Left ventricle myocardium superior (tissue), 1 donor: ENCODE results near the gene CLCN2. TPM values are rescaled to one million over a fixed set of nuclear protein-coding genes. Genes with fewer than 3 reads are reported as not detected.

ENCODE experiments used
- ATAC-seq: fragments of 200-7000 bp; cut with Tn5 transposase; one replicate; pipeline ENCODE4 v1.9.1; 2020; ENCODE audit warnings: mild to moderate bottlenecking, moderate library complexity
- DNase-seq: peaks from one replicate; pipeline ENCODE4 v3.0.0-alpha.2; 2020
- intact Hi-C: fragments of 100-400 bp; cut with micrococcal nuclease; formaldehyde crosslinking; loops from one replicate; pipeline ENCODE4 v1.11.0; 2022
- total RNA-seq: library from RNA; stranded (reverse); fragmentation: NEBNext Ultra II Directional; extraction: Animal tissue kit (Norgen Biotek cat#: 25700); gene quantifications from one replicate; pipeline ENCODE4 v1.2.1, GENCODE V29; 2021
- donor health status: DM: no; HTN: yes; CAD: no; lungs with severe emphysema.

CLCN2 gene
- total RNA-seq, 1 donor from 2014 or later = 3.6 TPM

- DNase-seq (peak; percentile 94), ATAC-seq (peak; percentile 70)
- intact Hi-C loops = no loop called here
Measured at GRCh38 chr3:184335661-184336546, 25.5 kb downstream of the CLCN2 start.

- ATAC-seq = no peak
Measured at GRCh38 chr3:184335291-184335660, 26.1 kb downstream of the CLCN2 start.

DNA sequence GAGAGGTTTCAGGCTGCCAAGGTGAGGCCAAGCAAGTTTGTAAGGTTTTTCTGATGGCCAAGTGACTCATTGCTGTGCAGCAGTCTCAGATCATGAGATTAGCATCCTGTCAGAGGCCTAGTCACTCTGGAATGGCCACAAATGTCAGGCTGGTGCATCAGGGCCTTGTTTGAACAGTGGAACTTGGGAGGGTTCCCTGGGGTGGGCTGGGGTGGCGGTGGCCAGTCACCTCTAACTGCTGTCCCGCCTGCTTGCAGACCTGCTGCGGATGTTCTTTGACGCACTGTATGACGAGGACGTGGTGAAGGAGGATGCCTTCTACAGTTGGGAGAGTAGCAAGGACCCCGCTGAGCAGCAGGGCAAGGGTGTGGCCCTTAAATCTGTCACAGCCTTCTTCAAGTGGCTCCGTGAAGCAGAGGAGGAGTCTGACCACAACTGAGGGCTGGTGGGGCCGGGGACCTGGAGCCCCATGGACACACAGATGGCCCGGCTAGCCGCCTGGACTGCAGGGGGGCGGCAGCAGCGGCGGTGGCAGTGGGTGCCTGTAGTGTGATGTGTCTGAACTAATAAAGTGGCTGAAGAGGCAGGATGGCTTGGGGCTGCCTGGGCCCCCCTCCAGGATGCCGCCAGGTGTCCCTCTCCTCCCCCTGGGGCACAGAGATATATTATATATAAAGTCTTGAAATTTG lies 26.8 kb downstream of the CLCN2 start:
- DNase-seq = peak; percentile 35
- no peak for ATAC-seq
- intact Hi-C loops = no loop called here

More at GRCh38 chr3:184335291-184335660, 26.1 kb downstream of the CLCN2 start:
- no peak for DNase-seq
- intact Hi-C loops = no loop called here

DNA sequence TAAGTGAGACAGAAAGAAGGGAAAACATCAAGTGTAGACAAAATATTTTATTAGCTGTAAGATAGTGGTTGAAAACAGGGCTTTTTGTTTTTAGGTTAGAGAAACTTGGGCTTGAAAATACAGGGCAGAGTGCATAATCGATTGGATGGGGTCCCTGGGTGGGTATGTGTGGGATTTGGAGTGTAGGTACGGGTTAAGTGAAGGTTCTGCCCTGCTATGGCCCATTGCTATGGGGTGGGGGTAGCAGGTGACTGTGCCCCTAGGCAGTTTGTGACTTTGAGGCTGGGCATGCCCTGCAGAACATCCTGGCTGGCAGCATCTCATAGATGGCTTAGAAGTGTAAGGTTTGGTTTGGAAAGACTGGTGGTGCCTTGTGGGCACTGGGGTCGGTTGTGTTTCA lies 27.7 kb downstream of the CLCN2 start:
- ATAC-seq (no peak), DNase-seq (no peak)
- intact Hi-C loops = no loop called here

GRCh38 chr3:184333190-184333589 lies 28.2 kb downstream of the CLCN2 start:
- DNase-seq (no peak), ATAC-seq (no peak)
- intact Hi-C loops = no loop called here

GRCh38 chr3:184332370-184333090 lies 28.9 kb downstream of the CLCN2 start:
- DNase-seq = no peak
- intact Hi-C loops = no loop called here
- ATAC-seq = no peak

- intact Hi-C loops = no loop called here
- ATAC-seq = no peak
- DNase-seq = no peak
Measured at GRCh38 chr3:184328516-184328915, 32.9 kb downstream of the CLCN2 start.

- intact Hi-C loops = no loop called here
- DNase-seq = no peak
- no peak for ATAC-seq
Measured at GRCh38 chr3:184327171-184327570, 34.2 kb downstream of the CLCN2 start.

DNA sequence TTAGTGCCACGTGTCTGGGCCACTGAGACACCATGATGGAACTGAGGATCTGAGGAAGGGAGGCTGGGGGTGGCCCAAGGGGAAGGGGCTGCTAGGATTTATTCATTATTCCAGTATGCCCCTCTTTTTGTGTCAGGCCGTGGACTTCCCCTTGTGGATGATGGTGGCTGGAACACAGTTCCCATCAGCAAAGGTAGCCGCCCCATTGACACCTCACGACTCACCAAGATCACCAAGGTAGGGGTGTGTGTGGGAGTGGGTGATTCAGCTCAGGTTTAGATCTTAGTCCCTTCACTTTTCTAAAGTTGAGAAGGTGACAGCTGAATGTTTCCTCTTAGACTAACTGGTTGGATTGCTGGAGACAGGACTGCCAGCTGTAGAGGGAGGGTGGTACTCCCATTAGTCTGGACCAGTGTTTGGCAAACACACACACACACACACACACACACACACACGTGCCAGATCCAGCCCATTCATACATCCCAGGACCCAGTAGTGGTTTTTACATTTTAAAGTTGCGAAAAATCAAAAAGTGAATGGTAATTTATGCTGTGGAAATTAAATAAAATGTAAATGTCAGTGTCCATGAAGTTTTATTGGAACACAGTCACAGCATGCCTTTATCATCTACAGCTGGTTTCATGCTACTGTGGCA lies 35.6 kb downstream of the CLCN2 start:
- DNase-seq = no peak
- intact Hi-C loops = no loop called here

DNA sequence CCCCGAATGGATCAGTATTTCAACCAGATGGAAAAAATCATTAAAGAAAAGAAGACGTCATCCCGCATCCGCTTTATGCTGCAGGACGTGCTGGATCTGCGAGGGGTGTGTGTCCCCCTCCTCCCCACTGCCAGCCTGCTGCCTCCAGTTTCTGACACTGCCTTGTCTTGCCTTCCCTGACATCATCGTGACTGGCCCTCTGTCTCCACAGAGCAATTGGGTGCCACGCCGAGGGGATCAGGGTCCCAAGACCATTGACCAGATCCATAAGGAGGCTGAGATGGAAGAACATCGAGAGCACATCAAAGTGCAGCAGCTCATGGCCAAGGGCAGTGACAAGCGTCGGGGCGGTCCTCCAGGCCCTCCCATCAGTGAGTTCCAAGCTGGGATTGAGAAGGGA lies 36.1 kb downstream of the CLCN2 start:
- intact Hi-C loops = no loop called here
- no peak for ATAC-seq
- DNase-seq = peak; percentile 20

More for the DNA sequence above, 35.6 kb downstream of the CLCN2 start:
- no peak for ATAC-seq

DNA sequence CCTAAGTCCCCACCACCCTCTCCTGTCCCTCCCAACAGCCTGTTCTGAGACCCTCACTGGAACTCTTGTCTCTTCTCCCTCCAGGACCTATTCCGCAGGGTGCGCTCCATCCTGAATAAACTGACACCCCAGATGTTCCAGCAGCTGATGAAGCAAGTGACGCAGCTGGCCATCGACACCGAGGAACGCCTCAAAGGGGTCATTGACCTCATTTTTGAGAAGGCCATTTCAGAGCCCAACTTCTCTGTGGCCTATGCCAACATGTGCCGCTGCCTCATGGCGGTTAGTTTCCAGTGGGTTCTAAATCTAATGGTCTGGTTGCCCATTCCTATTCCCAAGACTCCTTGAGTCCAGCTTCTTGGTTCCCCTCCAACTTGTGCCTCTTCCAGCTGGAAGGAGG lies 37.7 kb downstream of the CLCN2 start:
- ATAC-seq = no peak

GRCh38 chr3:184322731-184323487 lies 38.5 kb downstream of the CLCN2 start:
- intact Hi-C loops = no loop called here
- DNase-seq (peak; percentile 33), ATAC-seq (no peak)

More for the DNA sequence above, 37.7 kb downstream of the CLCN2 start:
- intact Hi-C loops = no loop called here
- DNase-seq = peak; percentile 51

DNA sequence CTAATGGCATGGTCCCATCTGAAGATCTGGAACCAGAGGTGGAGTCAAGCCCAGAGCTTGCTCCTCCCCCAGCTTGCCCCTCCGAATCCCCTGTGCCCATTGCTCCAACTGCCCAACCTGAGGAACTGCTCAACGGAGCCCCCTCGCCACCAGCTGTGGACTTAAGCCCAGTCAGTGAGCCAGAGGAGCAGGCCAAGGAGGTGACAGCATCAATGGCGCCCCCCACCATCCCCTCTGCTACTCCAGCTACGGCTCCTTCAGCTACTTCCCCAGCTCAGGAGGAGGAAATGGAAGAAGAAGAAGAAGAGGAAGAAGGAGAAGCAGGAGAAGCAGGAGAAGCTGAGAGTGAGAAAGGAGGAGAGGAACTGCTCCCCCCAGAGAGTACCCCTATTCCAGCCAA lies 39.7 kb downstream of the CLCN2 start:
- intact Hi-C loops = no loop called here
- no peak for ATAC-seq
- peak; percentile 26 for DNase-seq

DNA sequence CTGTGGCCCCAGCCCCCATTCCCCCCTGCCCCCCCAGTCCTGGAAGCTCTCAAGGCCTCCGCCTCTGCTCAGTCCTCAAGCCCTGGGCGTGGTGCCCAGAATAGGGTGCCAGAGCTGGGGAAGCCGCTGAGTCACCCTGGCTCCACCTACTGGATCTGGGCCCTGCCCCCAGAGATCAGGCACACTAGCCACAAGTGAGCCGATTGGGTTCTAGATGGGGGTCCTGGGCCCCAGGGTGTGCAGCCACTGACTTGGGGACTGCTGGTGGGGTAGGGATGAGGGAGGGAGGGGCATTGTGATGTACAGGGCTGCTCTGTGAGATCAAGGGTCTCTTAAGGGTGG lies 41.3 kb downstream of the CLCN2 start:
- ATAC-seq (peak; percentile 90), DNase-seq (peak; percentile 98)
- intact Hi-C loops = no loop called here

GRCh38 chr3:184317201-184317600 lies 44.2 kb downstream of the CLCN2 start:
- DNase-seq = no peak
- intact Hi-C loops = no loop called here
- ATAC-seq = no peak

GRCh38 chr3:184316792-184317191 lies 44.6 kb downstream of the CLCN2 start:
- ATAC-seq = no peak
- intact Hi-C loops = no loop called here
- DNase-seq = no peak

DNA sequence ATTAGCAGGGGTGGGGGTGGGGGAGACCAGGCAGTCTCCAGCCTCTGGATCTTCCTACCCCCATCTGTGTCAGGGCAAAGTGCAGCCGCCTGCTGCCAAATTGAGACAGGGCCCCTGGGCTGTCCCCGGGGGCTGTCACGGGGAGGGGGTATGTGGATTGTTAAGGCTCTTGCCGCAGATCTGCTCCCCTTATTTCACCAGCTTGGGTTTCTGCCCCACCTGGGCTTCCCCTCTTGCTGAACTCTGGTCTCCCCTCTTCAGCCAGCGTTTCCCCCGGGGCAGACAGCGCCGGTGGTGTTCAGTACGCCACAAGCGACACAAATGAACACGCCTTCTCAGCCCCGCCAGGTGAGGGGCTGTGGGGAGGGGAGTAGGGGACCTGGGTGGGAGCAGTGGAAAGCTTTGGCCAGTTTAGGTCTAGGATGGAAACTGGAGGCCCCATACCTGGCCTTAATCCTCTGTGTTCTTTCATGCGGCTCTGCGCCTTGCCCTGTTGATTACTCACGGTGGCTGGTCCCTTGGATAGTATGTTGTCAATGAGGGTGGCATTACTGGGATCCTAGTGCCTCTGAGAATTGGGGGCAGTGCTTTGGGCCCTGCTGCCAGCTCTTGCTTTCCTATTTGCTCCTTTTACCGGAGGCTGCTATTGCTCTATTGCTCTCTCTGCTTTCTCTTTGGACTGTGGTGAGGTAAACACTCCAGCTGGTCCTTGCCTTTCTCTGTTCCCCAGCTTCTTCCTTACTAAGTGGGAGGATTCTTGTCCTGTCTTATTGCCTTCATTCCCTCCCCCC lies 45.3 kb downstream of the CLCN2 start:
- intact Hi-C loops = no loop called here
- no peak for DNase-seq
- no peak for ATAC-seq

GRCh38 chr3:184315543-184315867 lies 45.9 kb downstream of the CLCN2 start:
- ATAC-seq (no peak), DNase-seq (no peak)
- intact Hi-C loops = no loop called here
